ENCODE data around the gene MARCHF2. TPM values are rescaled to one million over a fixed set of nuclear protein-coding genes. Genes with fewer than 3 reads are reported as not detected.
A peak's percentile ranks its signal among the peaks of the same experiment; 100 is the strongest.

Gene MARCHF2
- total RNA-seq, 1 experiment from 2014 or later, result 27.5 TPM

DNA sequence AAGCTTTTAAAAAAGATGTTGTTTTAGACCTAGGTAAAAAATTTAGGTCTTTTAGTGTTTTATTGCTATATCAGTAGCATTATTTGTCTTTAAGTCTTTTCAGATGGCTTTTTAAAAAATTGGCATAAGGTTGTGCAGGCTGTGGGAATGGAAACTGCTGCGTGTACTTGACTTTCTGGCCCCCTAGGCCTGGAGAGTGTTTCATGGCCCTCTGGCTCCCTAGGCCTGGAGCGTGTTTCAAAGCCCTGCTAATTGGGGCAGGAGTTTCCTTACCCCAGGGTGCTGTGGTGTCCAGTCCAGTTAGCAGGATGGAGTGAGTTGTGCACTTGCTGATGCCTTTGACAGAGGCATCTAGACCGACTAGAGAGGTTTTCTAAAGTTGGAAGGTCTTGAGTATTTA lies 65.5 kb downstream of the MARCHF2 start:
- Mint-ChIP-seq H3K4me1 (peaks cover 3 to 6% of the 10 kb centered on the region in 2 experiments; a peak in 1 of 4 replicates), H3K9me3 (no peaks in the 10 kb centered on the region), H3K27ac (peak overlapping the region in 2 of 3 experiments; percentile 82 to 90; a peak in 3 of 7 replicates), H3K4me3 (no peak overlapping the region), H3K36me3 (ENCODE audit: insufficient read depth in 1 of 3, low read depth in 3 of 3) (peaks cover 52 to 87% (median 84%) of the 10 kb centered on the region in 3 experiments; a peak in 6 of 7 replicates), H3K27me3 (ENCODE audit: low read depth) (no peaks in the 10 kb centered on the region; the same call in 1 of the 2 replicates)
- peaks cover 2% of the 10 kb centered on the region for H4K20me1 ChIP-seq (ENCODE audit: control insufficient read depth, insufficient read depth, insufficient read length)
- no CpG with 5 or more reads among the region's 3 CpGs for WGBS (ENCODE audit: extremely low coverage, insufficient read length, low lambda C conversion rate)
- no peak overlapping the region for H2BK5ac ChIP-seq (ENCODE audit: insufficient read length, low read length)
- H3K23ac ChIP-seq (ENCODE audit: insufficient read length, low read depth, low read length), result no peak overlapping the region
- H3T11ph ChIP-seq (ENCODE audit: low read length), result no peak overlapping the region
- no peak overlapping the region for H4K8ac ChIP-seq (replicated peaks; ENCODE audit: insufficient read length, low read depth, low read length)
- no peak overlapping the region for H2BK120ac ChIP-seq (ENCODE audit: low read depth, low read length, poor library complexity, severe bottlenecking)
- no peaks in the 10 kb centered on the region for H3K23me2 ChIP-seq (ENCODE audit: insufficient read length, low read depth, low read length, poor library complexity, severe bottlenecking)
- H3K9ac ChIP-seq (ENCODE audit: extremely low read depth, insufficient read length, low read length), result no peak overlapping the region
- no peak overlapping the region for H4K91ac ChIP-seq (ENCODE audit: insufficient read length, low read depth, low read length)
- DNase-seq, result no peak
- H2AFZ ChIP-seq (ENCODE audit: low read length), result no peak overlapping the region
- no peaks in the 10 kb centered on the region for H3K27me3 ChIP-seq (ENCODE audit: insufficient read depth, low read length)
- H2BK20ac ChIP-seq (ENCODE audit: low read depth, low read length, poor library complexity, severe bottlenecking), result no peak overlapping the region
- no peak overlapping the region for H3K56ac ChIP-seq (ENCODE audit: insufficient read length, low read depth, low read length)
- H4K5ac ChIP-seq (ENCODE audit: insufficient read length, low read depth, low read length), result no peak overlapping the region
- H3K27ac ChIP-seq (ENCODE audit: insufficient read length, low read depth, low read length), result no peak overlapping the region
- H3K79me2 ChIP-seq (ENCODE audit: insufficient read depth, low read length), result peaks cover 41% of the 10 kb centered on the region; the same call in 1 of the 2 replicates
- H3K18ac ChIP-seq (ENCODE audit: insufficient read length, low read depth, low read length), result no peak overlapping the region
- no peaks in the 10 kb centered on the region for H3K4me1 ChIP-seq (ENCODE audit: insufficient read depth, low read length)
- no peak overlapping the region for H2AK5ac ChIP-seq (ENCODE audit: insufficient read length, low read length)
- H3K4me2 ChIP-seq (ENCODE audit: insufficient read depth, insufficient read length, low read length), result no peak overlapping the region
- H3K4ac ChIP-seq (ENCODE audit: low read depth, low read length), result no peak overlapping the region
- no peak for TF ChIP-seq CTCF (conservative IDR thresholded peaks at IDR 0.05)
- H2BK15ac ChIP-seq (ENCODE audit: low read depth, low read length), result no peak overlapping the region; the same call in 1 of the 2 replicates
- no peak overlapping the region for H3K14ac ChIP-seq (ENCODE audit: insufficient read depth, low read length)
- no peak overlapping the region for H2BK12ac ChIP-seq (ENCODE audit: insufficient read length, low read depth, low read length)
- no peaks in the 10 kb centered on the region for H3K79me1 ChIP-seq (ENCODE audit: insufficient read depth, low read depth, low read length, poor library complexity, severe bottlenecking)
- H3K9me3 ChIP-seq (ENCODE audit: control insufficient read depth, low read depth, low read length), result no peaks in the 10 kb centered on the region

All from H9 (cell line).